Panc1 (cell line): Measurements from ENCODE around the gene AOAH. TPM values are rescaled to one million over a fixed set of nuclear protein-coding genes. Genes with fewer than 3 reads are reported as not detected.

Experiments used
- ATAC-seq: fragments of 200-7000 bp; cut with Tn5 transposase; 2 replicates; pipeline ENCODE4 v1.9.1; 2020; ENCODE audit warnings: mild to moderate bottlenecking, moderate library complexity
- BruUV-seq: library from RNA; stranded (reverse); fragments of 400-500 nt; replicated peaks from 2 replicates; lab custom pipeline; 2021; lab: Mats Ljungman, UMichigan
- CTCF ChIA-PET: fragments of 300-600 bp; sonication (Branson Sonifier 250); formaldehyde crosslinking; loops from one replicate; lab custom pipeline; 2022; ENCODE audit warnings: antibody characterized with exemption; lab: Charles Lee
- POLR2A ChIA-PET: fragments of 300-600 bp; sonication (Branson Sonifier 250); formaldehyde crosslinking; loops from one replicate; lab custom pipeline; 2022; ENCODE audit warnings: antibody characterized with exemption; lab: Charles Lee
- DNase-seq: peaks from one replicate; pipeline ENCODE4 v3.0.0-alpha.2; 2010; ENCODE audit warnings: low read depth, low spot score
- H3K27ac ChIP-seq: 2 replicates; pipeline ENCODE4 v1.5.1; 2011; ENCODE audit warnings: mild to moderate bottlenecking, low read length, inconsistent platforms
- H3K27me3 ChIP-seq: fragments of 200-500 bp; sonication (Bioruptor generic); 2 replicates; pipeline ENCODE4 v1.6.0; 2014; ENCODE audit warnings: low read length, inconsistent platforms; ENCODE audit not compliant: control insufficient read depth, insufficient read depth
- H3K36me3 ChIP-seq: fragments of 200-500 bp; sonication (Bioruptor generic); 2 replicates; pipeline ENCODE4 v1.5.1; 2014; ENCODE audit warnings: inconsistent platforms, mild to moderate bottlenecking, low read length, moderate library complexity; ENCODE audit not compliant: control insufficient read depth, insufficient read depth
- H3K4me1 ChIP-seq: 2 replicates; pipeline ENCODE4 v1.5.1; 2011; ENCODE audit warnings: inconsistent platforms, mild to moderate bottlenecking, low read length, moderate library complexity; ENCODE audit not compliant: control insufficient read depth, insufficient read depth
- H3K4me3 ChIP-seq, 2 experiments: 2 replicates each; pipeline ENCODE4 v1.5.1; 2011 to 2012; ENCODE audit warnings: low read depth in 2 of 2, low read length in 2 of 2, mild to moderate bottlenecking in 2 of 2, inconsistent platforms in 1 of 2, moderate library complexity in 1 of 2
- H3K9me3 ChIP-seq: fragments of 200-500 bp; sonication (Bioruptor generic); 2 replicates; pipeline ENCODE4 v1.5.1; 2014; ENCODE audit warnings: low read depth, mild to moderate bottlenecking, inconsistent platforms, low read length, moderate library complexity; ENCODE audit not compliant: control insufficient read depth, insufficient read depth
- POLR2AphosphoS5 ChIP-seq: IDR thresholded peaks from 2 replicates; pipeline ENCODE4 v1.6.1; 2012; ENCODE audit warnings: mild to moderate bottlenecking, low read depth, low read length, moderate library complexity
- SIN3A ChIP-seq: IDR thresholded peaks from 2 replicates; pipeline ENCODE4 v1.6.1; 2012; ENCODE audit warnings: low read depth, mild to moderate bottlenecking, low read length, moderate library complexity, borderline replicate concordance; ENCODE audit not compliant: insufficient read depth
- TCF7L2 ChIP-seq: IDR thresholded peaks from 2 replicates; pipeline ENCODE4 v1.6.1; 2011; ENCODE audit warnings: mild to moderate bottlenecking, low read depth, low read length, inconsistent platforms
- in situ Hi-C: cut with HindIII; loops from 2 replicates; pipeline ENCODE4 v1.10.0; 2016; ENCODE audit warnings: low sequenced_read_pairs, low pct_unique_long_range_greater_than_20kb
- intact Hi-C: fragments of 100-400 bp; cut with micrococcal nuclease; formaldehyde crosslinking; loops from one replicate; pipeline ENCODE4 v1.10.0; 2022; ENCODE audit not compliant: unreplicated experiment
- total RNA-seq: library from RNA; stranded (reverse); gene quantifications from one replicate; pipeline ENCODE4 v1.2.1, GENCODE V29; 2021; ENCODE audit not compliant: unreplicated experiment
- TF ChIP-seq, protein P1 (sequence below), 2 experiments: IDR thresholded peaks; 2 replicates each; pipeline ENCODE4 v1.6.1; 2011 to 2012; ENCODE audit warnings: low read depth in 2 of 2, control low read depth in 1 of 2, low read length in 1 of 2, mild to moderate bottlenecking in 1 of 2, moderate library complexity in 1 of 2; ENCODE audit not compliant: insufficient read depth in 1 of 2
- TF ChIP-seq, protein P2 (sequence below): fragments of 450-650 bp; IDR thresholded peaks from 2 replicates; pipeline ENCODE4 v1.5.1; 2017; ENCODE audit warnings: mild to moderate bottlenecking

AOAH gene
- total RNA-seq, 1 experiment from 2014 or later: 0.31 TPM

DNA sequence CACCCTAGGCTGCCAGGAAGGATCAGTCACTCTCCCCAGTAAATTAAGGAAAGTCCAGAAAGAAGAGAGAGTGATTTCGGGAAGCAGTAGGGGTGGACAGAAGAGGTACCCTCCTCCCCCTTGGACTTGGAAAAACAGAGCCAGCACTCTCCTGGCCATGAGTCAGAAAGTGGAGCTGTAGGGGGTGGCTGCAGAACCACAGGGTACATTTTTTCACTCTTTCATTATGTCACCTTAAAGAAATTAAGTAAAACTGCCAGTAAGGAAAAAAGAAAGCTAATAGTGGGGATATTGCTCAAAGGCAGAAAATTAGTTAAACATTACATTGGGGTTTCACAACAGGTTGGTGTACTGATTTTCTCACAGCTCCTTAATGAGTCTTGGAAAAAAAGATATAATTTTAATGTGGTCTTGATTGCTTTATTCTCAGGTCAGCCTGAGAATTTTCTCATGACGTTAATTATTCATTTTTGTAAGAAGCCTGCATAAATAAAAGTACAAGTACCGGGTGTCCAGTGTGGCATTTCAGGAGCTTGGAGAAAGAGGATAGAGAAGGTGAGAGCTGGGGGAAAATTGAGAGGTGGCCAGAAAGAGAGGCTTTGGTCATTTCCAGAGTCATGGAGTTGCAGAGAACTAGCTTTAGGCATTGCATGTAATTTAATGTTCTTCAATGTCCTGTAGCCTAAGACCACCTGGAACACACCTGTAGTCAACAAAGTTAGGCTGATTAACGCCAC is 23.2 kb upstream of the AOAH start:
- intact Hi-C loops: no loop called here
- no TSS peak for BruUV-seq
- Histone ChIP-seq H3K9me3 (no peaks in the 10 kb centered on the region), H3K27ac (no peak overlapping the region), H3K27me3 (no peaks in the 10 kb centered on the region), H3K36me3 (no peaks in the 10 kb centered on the region), H3K4me3 (no peak overlapping the region), H3K4me1 (no peaks in the 10 kb centered on the region)
- CTCF ChIA-PET: no interaction called here
- TF ChIP-seq SIN3A (no peak), POLR2AphosphoS5 (no peak), TCF7L2 (no peak)
- TF ChIP-seq, protein P1, sequence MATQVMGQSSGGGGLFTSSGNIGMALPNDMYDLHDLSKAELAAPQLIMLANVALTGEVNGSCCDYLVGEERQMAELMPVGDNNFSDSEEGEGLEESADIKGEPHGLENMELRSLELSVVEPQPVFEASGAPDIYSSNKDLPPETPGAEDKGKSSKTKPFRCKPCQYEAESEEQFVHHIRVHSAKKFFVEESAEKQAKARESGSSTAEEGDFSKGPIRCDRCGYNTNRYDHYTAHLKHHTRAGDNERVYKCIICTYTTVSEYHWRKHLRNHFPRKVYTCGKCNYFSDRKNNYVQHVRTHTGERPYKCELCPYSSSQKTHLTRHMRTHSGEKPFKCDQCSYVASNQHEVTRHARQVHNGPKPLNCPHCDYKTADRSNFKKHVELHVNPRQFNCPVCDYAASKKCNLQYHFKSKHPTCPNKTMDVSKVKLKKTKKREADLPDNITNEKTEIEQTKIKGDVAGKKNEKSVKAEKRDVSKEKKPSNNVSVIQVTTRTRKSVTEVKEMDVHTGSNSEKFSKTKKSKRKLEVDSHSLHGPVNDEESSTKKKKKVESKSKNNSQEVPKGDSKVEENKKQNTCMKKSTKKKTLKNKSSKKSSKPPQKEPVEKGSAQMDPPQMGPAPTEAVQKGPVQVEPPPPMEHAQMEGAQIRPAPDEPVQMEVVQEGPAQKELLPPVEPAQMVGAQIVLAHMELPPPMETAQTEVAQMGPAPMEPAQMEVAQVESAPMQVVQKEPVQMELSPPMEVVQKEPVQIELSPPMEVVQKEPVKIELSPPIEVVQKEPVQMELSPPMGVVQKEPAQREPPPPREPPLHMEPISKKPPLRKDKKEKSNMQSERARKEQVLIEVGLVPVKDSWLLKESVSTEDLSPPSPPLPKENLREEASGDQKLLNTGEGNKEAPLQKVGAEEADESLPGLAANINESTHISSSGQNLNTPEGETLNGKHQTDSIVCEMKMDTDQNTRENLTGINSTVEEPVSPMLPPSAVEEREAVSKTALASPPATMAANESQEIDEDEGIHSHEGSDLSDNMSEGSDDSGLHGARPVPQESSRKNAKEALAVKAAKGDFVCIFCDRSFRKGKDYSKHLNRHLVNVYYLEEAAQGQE (IDR thresholded peaks at IDR 0.05; ENCODE audit: insufficient read depth in 1 of 2, low read depth in 2 of 2, low read length in 1 of 2): no peak
- TF ChIP-seq, protein P2, sequence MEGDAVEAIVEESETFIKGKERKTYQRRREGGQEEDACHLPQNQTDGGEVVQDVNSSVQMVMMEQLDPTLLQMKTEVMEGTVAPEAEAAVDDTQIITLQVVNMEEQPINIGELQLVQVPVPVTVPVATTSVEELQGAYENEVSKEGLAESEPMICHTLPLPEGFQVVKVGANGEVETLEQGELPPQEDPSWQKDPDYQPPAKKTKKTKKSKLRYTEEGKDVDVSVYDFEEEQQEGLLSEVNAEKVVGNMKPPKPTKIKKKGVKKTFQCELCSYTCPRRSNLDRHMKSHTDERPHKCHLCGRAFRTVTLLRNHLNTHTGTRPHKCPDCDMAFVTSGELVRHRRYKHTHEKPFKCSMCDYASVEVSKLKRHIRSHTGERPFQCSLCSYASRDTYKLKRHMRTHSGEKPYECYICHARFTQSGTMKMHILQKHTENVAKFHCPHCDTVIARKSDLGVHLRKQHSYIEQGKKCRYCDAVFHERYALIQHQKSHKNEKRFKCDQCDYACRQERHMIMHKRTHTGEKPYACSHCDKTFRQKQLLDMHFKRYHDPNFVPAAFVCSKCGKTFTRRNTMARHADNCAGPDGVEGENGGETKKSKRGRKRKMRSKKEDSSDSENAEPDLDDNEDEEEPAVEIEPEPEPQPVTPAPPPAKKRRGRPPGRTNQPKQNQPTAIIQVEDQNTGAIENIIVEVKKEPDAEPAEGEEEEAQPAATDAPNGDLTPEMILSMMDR: no peak
- ATAC-seq: no peak
- DNase-seq: no peak
- in situ Hi-C loops: no loop called here
- POLR2A ChIA-PET: interaction anchor here (0.5 to 0.9 kb wide), 2 partner anchors 11 to 516 kb away, joined by 3 read pairs; no protein-coding TSS in a partner anchor

DNA sequence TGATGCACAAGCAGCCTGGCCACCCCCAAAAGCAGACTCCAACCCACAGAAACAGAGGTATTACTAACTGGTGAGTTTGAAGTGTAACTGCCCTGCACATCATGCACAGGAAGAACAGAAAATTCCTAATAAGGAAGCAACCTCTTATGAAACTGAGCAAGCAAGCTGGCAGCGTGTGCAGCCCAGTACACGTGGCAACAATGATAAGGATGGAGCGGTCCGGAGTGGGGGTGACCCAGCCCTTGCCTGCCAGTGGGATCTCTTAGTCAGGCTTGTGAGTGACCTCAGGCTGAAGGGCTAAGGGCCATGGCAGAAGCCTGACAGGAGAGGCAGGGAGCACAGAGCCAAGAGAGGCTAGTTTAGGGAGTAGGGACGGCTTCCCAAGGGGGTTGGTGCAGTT is 22.1 kb upstream of the AOAH start:
- H3K4me1 ChIP-seq: no peaks in the 10 kb centered on the region
- no peak for DNase-seq
- no TSS peak for BruUV-seq
- H3K9me3 ChIP-seq: no peaks in the 10 kb centered on the region
- ChIA-PET CTCF (no interaction called here), POLR2A (no interaction called here)
- no peaks in the 10 kb centered on the region for H3K27me3 ChIP-seq
- no peaks in the 10 kb centered on the region for H3K36me3 ChIP-seq
- no peak overlapping the region for H3K4me3 ChIP-seq
- peak; percentile 54; the same call in 1 of the 2 replicates for ATAC-seq
- intact Hi-C loops (no loop called here), in situ Hi-C loops (no loop called here)
- no peak overlapping the region for H3K27ac ChIP-seq
- TF ChIP-seq, protein P1 (IDR thresholded peaks at IDR 0.05; ENCODE audit: insufficient read depth in 1 of 2, low read depth in 2 of 2, low read length in 1 of 2): no peak
- TF ChIP-seq, protein P2: no peak
- TF ChIP-seq TCF7L2 (no peak), SIN3A (no peak), POLR2AphosphoS5 (no peak)
